ENCODE measurements around the gene NTRK2.

NTRK2 gene

GRCh38 chr9:85036496-85036895 is 367.0 kb downstream of the NTRK2 start:
- H3K4me3 ChIP-seq = no peak overlapping the region
- H3K27ac ChIP-seq = no peak overlapping the region
- DNase-seq (ENCODE audit: low spot score) = no peak
- no peak for TF ChIP-seq CTCF (IDR thresholded peaks at IDR 0.05)

GRCh38 chr9:85038061-85038460 is 368.5 kb downstream of the NTRK2 start:
- DNase-seq (ENCODE audit: low spot score) = no peak
- no peak for TF ChIP-seq CTCF (IDR thresholded peaks at IDR 0.05)
- no peak overlapping the region for H3K27ac ChIP-seq
- H3K4me3 ChIP-seq = no peak overlapping the region

- no peak overlapping the region for H3K4me3 ChIP-seq
- no peak for DNase-seq (ENCODE audit: low spot score)
- no peak overlapping the region for H3K27ac ChIP-seq
- TF ChIP-seq CTCF (IDR thresholded peaks at IDR 0.05) = no peak
Observed at GRCh38 chr9:85038824-85039608, 369.5 kb downstream of the NTRK2 start.

GRCh38 chr9:85040146-85040545 is 370.6 kb downstream of the NTRK2 start:
- no peak for DNase-seq (ENCODE audit: low spot score)
- no peak for TF ChIP-seq CTCF (IDR thresholded peaks at IDR 0.05)
- H3K27ac ChIP-seq = no peak overlapping the region
- H3K4me3 ChIP-seq = no peak overlapping the region

GRCh38 chr9:85040821-85041465 is 371.4 kb downstream of the NTRK2 start:
- no peak for DNase-seq (ENCODE audit: low spot score)
- no peak overlapping the region for H3K4me3 ChIP-seq
- no peak overlapping the region for H3K27ac ChIP-seq
- TF ChIP-seq CTCF (IDR thresholded peaks at IDR 0.05) = no peak

GRCh38 chr9:85041466-85042137 is 372.1 kb downstream of the NTRK2 start:
- no peak for DNase-seq (ENCODE audit: low spot score)
- no peak overlapping the region for H3K27ac ChIP-seq
- TF ChIP-seq CTCF (IDR thresholded peaks at IDR 0.05) = no peak
- H3K4me3 ChIP-seq = no peak overlapping the region
